Panc1 (cell line): ENCODE measurements around the gene SH2D3C. TPM values are rescaled to one million over a fixed set of nuclear protein-coding genes. Genes with fewer than 3 reads are reported as not detected.

Source experiments
- ATAC-seq: fragments of 200-7000 bp; cut with Tn5 transposase; 2 replicates; pipeline ENCODE4 v1.9.1; 2020; ENCODE audit warnings: mild to moderate bottlenecking, moderate library complexity
- BruUV-seq: library from RNA; stranded (reverse); fragments of 400-500 nt; replicated peaks from 2 replicates; lab custom pipeline; 2021; lab: Mats Ljungman, UMichigan
- CTCF ChIA-PET: fragments of 300-600 bp; sonication (Branson Sonifier 250); formaldehyde crosslinking; loops from one replicate; lab custom pipeline; 2022; ENCODE audit warnings: antibody characterized with exemption; lab: Charles Lee
- POLR2A ChIA-PET: fragments of 300-600 bp; sonication (Branson Sonifier 250); formaldehyde crosslinking; loops from one replicate; lab custom pipeline; 2022; ENCODE audit warnings: antibody characterized with exemption; lab: Charles Lee
- DNase-seq: peaks from one replicate; pipeline ENCODE4 v3.0.0-alpha.2; 2010; ENCODE audit warnings: low read depth, low spot score
- H3K27ac ChIP-seq: 2 replicates; pipeline ENCODE4 v1.5.1; 2011; ENCODE audit warnings: mild to moderate bottlenecking, low read length, inconsistent platforms
- H3K27me3 ChIP-seq: fragments of 200-500 bp; sonication (Bioruptor generic); 2 replicates; pipeline ENCODE4 v1.6.0; 2014; ENCODE audit warnings: low read length, inconsistent platforms; ENCODE audit not compliant: control insufficient read depth, insufficient read depth
- H3K36me3 ChIP-seq: fragments of 200-500 bp; sonication (Bioruptor generic); 2 replicates; pipeline ENCODE4 v1.5.1; 2014; ENCODE audit warnings: inconsistent platforms, mild to moderate bottlenecking, low read length, moderate library complexity; ENCODE audit not compliant: control insufficient read depth, insufficient read depth
- H3K4me1 ChIP-seq: 2 replicates; pipeline ENCODE4 v1.5.1; 2011; ENCODE audit warnings: inconsistent platforms, mild to moderate bottlenecking, low read length, moderate library complexity; ENCODE audit not compliant: control insufficient read depth, insufficient read depth
- H3K4me3 ChIP-seq, 2 experiments: 2 replicates each; pipeline ENCODE4 v1.5.1; 2011 to 2012; ENCODE audit warnings: low read depth in 2 of 2, low read length in 2 of 2, mild to moderate bottlenecking in 2 of 2, inconsistent platforms in 1 of 2, moderate library complexity in 1 of 2
- H3K9me3 ChIP-seq: fragments of 200-500 bp; sonication (Bioruptor generic); 2 replicates; pipeline ENCODE4 v1.5.1; 2014; ENCODE audit warnings: low read depth, mild to moderate bottlenecking, inconsistent platforms, low read length, moderate library complexity; ENCODE audit not compliant: control insufficient read depth, insufficient read depth
- CTCF ChIP-seq: fragments of 450-650 bp; IDR thresholded peaks from 2 replicates; pipeline ENCODE4 v1.5.1; 2017; ENCODE audit warnings: mild to moderate bottlenecking
- POLR2AphosphoS5 ChIP-seq: IDR thresholded peaks from 2 replicates; pipeline ENCODE4 v1.6.1; 2012; ENCODE audit warnings: mild to moderate bottlenecking, low read depth, low read length, moderate library complexity
- REST ChIP-seq, 2 experiments: IDR thresholded peaks; 2 replicates each; pipeline ENCODE4 v1.6.1; 2011 to 2012; ENCODE audit warnings: low read depth in 2 of 2, control low read depth in 1 of 2, low read length in 1 of 2, mild to moderate bottlenecking in 1 of 2, moderate library complexity in 1 of 2; ENCODE audit not compliant: insufficient read depth in 1 of 2
- SIN3A ChIP-seq: IDR thresholded peaks from 2 replicates; pipeline ENCODE4 v1.6.1; 2012; ENCODE audit warnings: low read depth, mild to moderate bottlenecking, low read length, moderate library complexity, borderline replicate concordance; ENCODE audit not compliant: insufficient read depth
- TCF7L2 ChIP-seq: IDR thresholded peaks from 2 replicates; pipeline ENCODE4 v1.6.1; 2011; ENCODE audit warnings: mild to moderate bottlenecking, low read depth, low read length, inconsistent platforms
- in situ Hi-C: cut with HindIII; loops from 2 replicates; pipeline ENCODE4 v1.10.0; 2016; ENCODE audit warnings: low sequenced_read_pairs, low pct_unique_long_range_greater_than_20kb
- intact Hi-C: fragments of 100-400 bp; cut with micrococcal nuclease; formaldehyde crosslinking; loops from one replicate; pipeline ENCODE4 v1.10.0; 2022; ENCODE audit not compliant: unreplicated experiment
- total RNA-seq: library from RNA; stranded (reverse); gene quantifications from one replicate; pipeline ENCODE4 v1.2.1, GENCODE V29; 2021; ENCODE audit not compliant: unreplicated experiment

SH2D3C gene
- total RNA-seq, 1 experiment from 2014 or later: 0.49 TPM

- CTCF ChIA-PET: no interaction called here
- TF ChIP-seq POLR2AphosphoS5 (no peak), SIN3A (no peak), TCF7L2 (no peak), REST (IDR thresholded peaks at IDR 0.05; ENCODE audit: insufficient read depth in 1 of 2, low read depth in 2 of 2, low read length in 1 of 2) (no peak), CTCF (no peak)
- in situ Hi-C loops: no loop called here
- no peak for DNase-seq
- H3K27me3 ChIP-seq: no peaks in the 10 kb centered on the region
- no peak overlapping the region for H3K27ac ChIP-seq
- intact Hi-C loops: loop anchor here (5.0 kb wide), 1 partner anchor 180 kb away; no protein-coding TSS in a partner anchor
- POLR2A ChIA-PET: interaction anchor here (0.7 kb wide), 1 partner anchor 277 kb away, joined by 9 read pairs; no protein-coding TSS in a partner anchor
- ATAC-seq: peak; percentile 84
- H3K4me1 ChIP-seq: no peaks in the 10 kb centered on the region
- no peaks in the 10 kb centered on the region for H3K9me3 ChIP-seq
- H3K36me3 ChIP-seq: no peaks in the 10 kb centered on the region
- H3K4me3 ChIP-seq: peak overlapping the region; percentile 39 to 52
- no TSS peak for BruUV-seq
Measured at GRCh38 chr9:127742435-127743088, 35.9 kb downstream of the SH2D3C start.

- in situ Hi-C loops (no loop called here), intact Hi-C loops (loop anchor here (5.0 kb wide), 1 partner anchor 180 kb away; no protein-coding TSS in a partner anchor)
- BruUV-seq: no TSS peak
- Histone ChIP-seq H3K4me1 (no peaks in the 10 kb centered on the region), H3K36me3 (no peaks in the 10 kb centered on the region), H3K27me3 (no peaks in the 10 kb centered on the region), H3K27ac (no peak overlapping the region), H3K9me3 (no peaks in the 10 kb centered on the region), H3K4me3 (peak overlapping the region; percentile 39 to 52)
- POLR2A ChIA-PET: interaction anchor here (0.7 kb wide), 1 partner anchor 278 kb away, joined by 9 read pairs; no protein-coding TSS in a partner anchor
- peak; percentile 78 for ATAC-seq
- CTCF ChIA-PET: no interaction called here
- DNase-seq: no peak
- TF ChIP-seq REST (IDR thresholded peaks at IDR 0.05; ENCODE audit: insufficient read depth in 1 of 2, low read depth in 2 of 2, low read length in 1 of 2): no peak
- no peak for TF ChIP-seq TCF7L2
- no peak for TF ChIP-seq CTCF
- TF ChIP-seq SIN3A: no peak
- no peak for TF ChIP-seq POLR2AphosphoS5
Measured at GRCh38 chr9:127741831-127742434, 36.5 kb downstream of the SH2D3C start.
